Fibroblast of lung (primary cell): ENCODE results near the gene JMY. TPM values are rescaled to one million over a fixed set of nuclear protein-coding genes. Genes with fewer than 3 reads are reported as not detected.
A peak's percentile ranks its signal among the peaks of the same experiment; 100 is the strongest.

Source experiments
- DNase-seq, 2 donors: peaks; one replicate each; pipeline versions ENCODE4 v3.0.0 to v3.0.0-alpha.2; 2010; ENCODE audit warnings: low read depth in 2 of 2
- H2AFZ ChIP-seq: 2 replicates; pipeline ENCODE4 v1.5.1; 2012; ENCODE audit warnings: low read length, control low read depth, inconsistent platforms
- H3K27ac ChIP-seq: 2 replicates; pipeline ENCODE4 v1.5.1; 2011; ENCODE audit warnings: low read length, control low read depth; ENCODE audit not compliant: insufficient read depth
- H3K27me3 ChIP-seq: 2 replicates; pipeline ENCODE4 v1.5.1; 2011; ENCODE audit warnings: mild to moderate bottlenecking, low read length; ENCODE audit not compliant: control insufficient read depth, insufficient read depth
- H3K36me3 ChIP-seq: 2 replicates; pipeline ENCODE4 v1.5.1; 2011; ENCODE audit warnings: low read length; ENCODE audit not compliant: control insufficient read depth, insufficient read depth
- H3K4me1 ChIP-seq: 2 replicates; pipeline ENCODE4 v1.5.1; 2011; ENCODE audit warnings: low read length; ENCODE audit not compliant: control insufficient read depth, insufficient read depth; ENCODE audit errors: extremely low read depth
- H3K4me2 ChIP-seq: 2 replicates; pipeline ENCODE4 v1.5.1; 2011; ENCODE audit warnings: low read length, control low read depth; ENCODE audit not compliant: insufficient read depth; ENCODE audit errors: extremely low read depth
- H3K4me3 ChIP-seq, 4 experiments: fragments of 200-600 bp in 1 of 4; sonication (generic) in 1 of 4; replicated peaks in 1 of 4; 2 replicates each; pipeline ENCODE4 v1.5.1; 2011 to 2016; ENCODE audit warnings: low read length in 4 of 4, low read depth in 3 of 4, mild to moderate bottlenecking in 3 of 4, control low read depth in 2 of 4, inconsistent platforms in 1 of 4, mixed read lengths in 1 of 4; ENCODE audit not compliant: insufficient read depth in 1 of 4; ENCODE audit errors: control extremely low read depth in 1 of 4
- H3K79me2 ChIP-seq: 2 replicates; pipeline ENCODE4 v1.5.1; 2012; ENCODE audit warnings: mild to moderate bottlenecking, low read length, inconsistent platforms; ENCODE audit not compliant: control insufficient read depth, insufficient read depth
- H3K9ac ChIP-seq: 2 replicates; pipeline ENCODE4 v1.5.1; 2011; ENCODE audit warnings: mild to moderate bottlenecking, low read length, control low read depth; ENCODE audit not compliant: insufficient read depth
- H3K9me3 ChIP-seq: 2 replicates; pipeline ENCODE4 v1.5.1; 2012; ENCODE audit warnings: low read depth, low read length; ENCODE audit not compliant: control insufficient read depth, insufficient read depth
- H4K20me1 ChIP-seq: 2 replicates; pipeline ENCODE4 v1.5.1; 2011; ENCODE audit warnings: low read length; ENCODE audit not compliant: control insufficient read depth, insufficient read depth; ENCODE audit errors: extremely low read depth
- EZH2 ChIP-seq: IDR thresholded peaks from 2 replicates; pipeline ENCODE4 v1.5.1; 2012; ENCODE audit warnings: low read length, control low read depth, mild to moderate bottlenecking; ENCODE audit errors: missing control alignments
- polyA plus RNA-seq, 2 donors: library from polyadenylated mRNA; depleted of rRNA in 1 of 2; stranded (reverse) in 1 of 2; unstranded in 1 of 2; fragments of >200 nt; gene quantifications; 2 replicates each; pipeline ENCODE4 v1.2.1, GENCODE V29; 2011 to 2012; ENCODE audit warnings: missing spikeins in 1 of 2
- total RNA-seq: library from RNA; depleted of rRNA; stranded (reverse); fragments of >200 nt; gene quantifications from 2 replicates; pipeline ENCODE4 v1.2.1, GENCODE V29; 2014
- TF ChIP-seq, protein P1 (sequence below), 2 donors: IDR thresholded peaks in 1 of 2; conservative IDR thresholded peaks in 1 of 2; 1 replicate in 1 of 2; 2 replicates in 1 of 2; pipeline ENCODE4 v1.5.1; 2011 to 2012; ENCODE audit warnings: low read length in 2 of 2, control low read depth in 1 of 2, inconsistent platforms in 1 of 2, low read depth in 1 of 2, mild to moderate bottlenecking in 1 of 2

Gene JMY
- total and polyA plus RNA-seq, 2 donors (not counting 1 experiment from before 2014, with no cell fraction given), result 4.1 to 27.2 TPM

DNA sequence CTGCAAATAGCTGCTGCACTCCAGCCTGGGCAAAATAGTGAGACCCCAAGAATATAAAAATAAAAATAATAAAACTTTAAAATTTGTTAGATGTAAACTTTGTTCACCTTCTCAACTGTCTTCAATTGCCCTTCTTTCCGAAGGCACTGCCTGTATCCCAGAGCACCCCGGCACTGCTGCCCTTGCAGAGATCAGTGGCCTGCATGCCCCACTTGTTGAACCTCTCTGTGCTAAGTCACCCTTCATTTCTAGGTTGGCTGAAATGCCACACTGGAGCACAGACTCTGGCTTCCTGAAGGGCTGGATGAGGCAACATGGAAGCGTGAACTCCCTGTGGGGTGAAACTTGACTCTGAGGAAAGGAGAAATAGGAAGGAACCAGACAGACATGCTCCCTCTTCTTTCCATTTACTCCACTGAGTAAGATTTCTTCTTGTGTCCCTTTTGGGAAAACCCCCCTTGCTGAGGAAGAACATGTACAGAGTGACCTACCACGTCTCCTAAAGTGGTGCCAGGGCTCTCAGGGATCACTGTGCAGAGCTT lies 8.4 kb upstream of the JMY start:
- Histone ChIP-seq H3K9me3 (no peaks in the 10 kb centered on the region), H3K27me3 (no peaks in the 10 kb centered on the region), H4K20me1 (no peaks in the 10 kb centered on the region), H3K9ac (no peak overlapping the region), H3K27ac (no peak overlapping the region), H3K4me3 (no peak overlapping the region), H3K36me3 (no peaks in the 10 kb centered on the region), H2AFZ (no peak overlapping the region), H3K4me1 (peaks cover 4% of the 10 kb centered on the region), H3K79me2 (no peaks in the 10 kb centered on the region), H3K4me2 (no peak overlapping the region)
- TF ChIP-seq EZH2, result no peak
- TF ChIP-seq, protein P1, sequence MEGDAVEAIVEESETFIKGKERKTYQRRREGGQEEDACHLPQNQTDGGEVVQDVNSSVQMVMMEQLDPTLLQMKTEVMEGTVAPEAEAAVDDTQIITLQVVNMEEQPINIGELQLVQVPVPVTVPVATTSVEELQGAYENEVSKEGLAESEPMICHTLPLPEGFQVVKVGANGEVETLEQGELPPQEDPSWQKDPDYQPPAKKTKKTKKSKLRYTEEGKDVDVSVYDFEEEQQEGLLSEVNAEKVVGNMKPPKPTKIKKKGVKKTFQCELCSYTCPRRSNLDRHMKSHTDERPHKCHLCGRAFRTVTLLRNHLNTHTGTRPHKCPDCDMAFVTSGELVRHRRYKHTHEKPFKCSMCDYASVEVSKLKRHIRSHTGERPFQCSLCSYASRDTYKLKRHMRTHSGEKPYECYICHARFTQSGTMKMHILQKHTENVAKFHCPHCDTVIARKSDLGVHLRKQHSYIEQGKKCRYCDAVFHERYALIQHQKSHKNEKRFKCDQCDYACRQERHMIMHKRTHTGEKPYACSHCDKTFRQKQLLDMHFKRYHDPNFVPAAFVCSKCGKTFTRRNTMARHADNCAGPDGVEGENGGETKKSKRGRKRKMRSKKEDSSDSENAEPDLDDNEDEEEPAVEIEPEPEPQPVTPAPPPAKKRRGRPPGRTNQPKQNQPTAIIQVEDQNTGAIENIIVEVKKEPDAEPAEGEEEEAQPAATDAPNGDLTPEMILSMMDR (conservative IDR thresholded peaks at IDR 0.05 in 1 of 2, IDR thresholded peaks at IDR 0.05 in 1 of 2; ENCODE audit: low read depth in 1 of 2, low read length in 2 of 2), result no peak
- DNase-seq, result no peak

DNA sequence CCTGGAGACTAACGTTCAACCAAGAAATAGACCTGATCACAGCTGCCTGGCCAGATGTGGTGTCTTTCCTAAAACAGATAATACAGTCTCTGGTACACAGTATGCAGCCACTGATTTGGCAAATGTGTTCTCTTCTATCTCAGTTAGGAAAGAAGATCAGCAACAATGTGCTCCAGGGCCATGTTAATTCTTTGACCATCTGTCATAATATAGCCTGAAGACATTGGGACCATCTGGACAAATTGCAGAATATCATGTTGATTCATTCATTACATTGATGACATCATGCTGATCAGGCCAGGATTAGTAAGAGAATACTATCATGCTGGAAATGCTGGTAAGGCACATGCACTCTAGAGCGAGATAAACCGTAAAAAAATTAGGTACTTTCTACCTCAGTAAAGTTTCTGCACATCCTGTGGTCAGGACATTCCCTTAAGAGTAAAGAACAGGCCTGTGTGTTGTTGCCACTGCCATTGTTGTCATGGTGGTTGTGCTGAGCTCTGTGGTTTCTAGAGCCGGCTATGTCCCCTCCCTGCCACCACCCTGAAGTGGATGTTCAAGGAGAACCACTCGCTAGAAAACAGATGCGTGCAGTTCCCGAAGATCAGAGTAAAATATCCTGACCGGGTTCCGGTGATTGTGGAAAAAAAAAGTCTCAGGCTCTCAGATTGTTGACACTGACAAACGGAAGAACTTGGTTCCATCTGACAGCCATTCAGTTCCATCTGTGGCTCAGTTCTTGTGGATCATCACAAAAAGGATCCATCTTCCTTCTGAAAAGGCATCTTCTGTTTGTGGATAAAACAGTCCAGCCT lies 6.4 kb upstream of the JMY start:
- H3K4me2 ChIP-seq, result no peak overlapping the region
- no peaks in the 10 kb centered on the region for H3K9me3 ChIP-seq
- H3K4me3 ChIP-seq, result no peak overlapping the region
- H3K79me2 ChIP-seq, result no peaks in the 10 kb centered on the region
- no peak overlapping the region for H3K27ac ChIP-seq
- no peak overlapping the region for H3K9ac ChIP-seq
- peaks cover 4% of the 10 kb centered on the region for H3K4me1 ChIP-seq
- no peaks in the 10 kb centered on the region for H3K36me3 ChIP-seq
- no peaks in the 10 kb centered on the region for H4K20me1 ChIP-seq
- peak; percentile 30 for DNase-seq
- TF ChIP-seq EZH2, result no peak
- TF ChIP-seq, protein P1 (conservative IDR thresholded peaks at IDR 0.05 in 1 of 2, IDR thresholded peaks at IDR 0.05 in 1 of 2; ENCODE audit: low read depth in 1 of 2, low read length in 2 of 2), result no peak
- no peaks in the 10 kb centered on the region for H3K27me3 ChIP-seq
- H2AFZ ChIP-seq, result no peak overlapping the region

DNA sequence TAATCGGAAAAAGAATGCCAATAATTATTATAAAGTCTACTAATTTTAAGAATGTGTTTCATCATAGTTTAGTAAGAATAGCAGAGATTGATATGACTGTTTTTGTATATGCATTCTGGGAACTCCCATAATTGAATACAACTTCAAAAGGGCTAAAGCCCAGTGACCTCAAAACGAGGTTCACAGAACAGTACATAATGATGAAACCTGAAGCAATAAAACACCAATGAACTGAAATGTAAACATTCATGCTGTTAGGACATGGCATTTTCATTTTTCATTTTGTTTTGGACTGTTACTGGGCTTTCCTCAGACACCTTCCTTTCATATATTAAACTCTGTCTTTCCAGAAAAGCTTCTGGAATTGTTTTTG lies 684 bp upstream of the JMY start:
- DNase-seq, result peak in 1 of 2 donors; percentile 94

More for the DNA sequence above, 684 bp upstream of the JMY start:
- Histone ChIP-seq H4K20me1 (no peaks in the 10 kb centered on the region), H3K9me3 (no peaks in the 10 kb centered on the region), H3K9ac (peak overlapping the region; percentile 21), H3K79me2 (peaks cover 5% of the 10 kb centered on the region), H3K4me3 (peak overlapping the region; percentile 71 to 93 (median 82)), H3K4me1 (no peaks in the 10 kb centered on the region), H3K4me2 (peak overlapping the region; percentile 90), H3K27me3 (no peaks in the 10 kb centered on the region), H3K27ac (peak overlapping the region; percentile 67), H3K36me3 (no peaks in the 10 kb centered on the region), H2AFZ (peak overlapping the region; percentile 81)
- no peak for TF ChIP-seq EZH2
- TF ChIP-seq, protein P1 (conservative IDR thresholded peaks at IDR 0.05 in 1 of 2, IDR thresholded peaks at IDR 0.05 in 1 of 2; ENCODE audit: low read depth in 1 of 2, low read length in 2 of 2), result no peak
